HepG2 (cell line): Measurements from ENCODE around the gene RIPOR3. TPM values are rescaled to one million over a fixed set of nuclear protein-coding genes. Genes with fewer than 3 reads are reported as not detected.

ENCODE experiments used
- ARID2 ChIP-seq: sonication (generic); formaldehyde crosslinking; IDR thresholded peaks from 2 replicates; pipeline ENCODE4 v1.8.1; 2022; ENCODE audit warnings: mild to moderate bottlenecking, missing genetic modification reagents, borderline replicate concordance
- BRD4 ChIP-seq: sonication (generic); formaldehyde crosslinking; IDR thresholded peaks from 2 replicates; pipeline ENCODE4 v1.4.0; 2020; ENCODE audit warnings: missing genetic modification reagents
- GTF3A ChIP-seq: sonication (generic); formaldehyde crosslinking; conservative IDR thresholded peaks from 2 replicates; pipeline ENCODE4 v1.4.0; 2020; ENCODE audit warnings: mild to moderate bottlenecking, missing genetic modification reagents
- JUN ChIP-seq: sonication (generic); formaldehyde crosslinking; IDR thresholded peaks from 2 replicates; pipeline ENCODE4 v1.4.0; 2020; ENCODE audit warnings: mild to moderate bottlenecking, missing genetic modification reagents
- KAT2B ChIP-seq: fragments of 150-350 bp; IDR thresholded peaks from 2 replicates; pipeline ENCODE4 v1.6.1; 2014; ENCODE audit warnings: low read depth, low read length, borderline replicate concordance
- KLF9 ChIP-seq: IDR thresholded peaks from 2 replicates; pipeline ENCODE4 v1.6.1; 2016; ENCODE audit warnings: low read depth
- NFE2L1 ChIP-seq: sonication (generic); formaldehyde crosslinking; IDR thresholded peaks from 2 replicates; pipeline ENCODE4 v1.4.0; 2020; ENCODE audit warnings: missing genetic modification reagents, mild to moderate bottlenecking, borderline replicate concordance
- NFE2L2 ChIP-seq: fragments of 150-350 bp; IDR thresholded peaks from 2 replicates; pipeline ENCODE4 v1.6.1; 2014; ENCODE audit warnings: low read length
- POLR2AphosphoS5 ChIP-seq: IDR thresholded peaks from 2 replicates; pipeline ENCODE4 v1.6.1; 2012; ENCODE audit warnings: low read depth, low read length
- RBAK ChIP-seq: sonication (generic); formaldehyde crosslinking; IDR thresholded peaks from 2 replicates; pipeline ENCODE4 v1.5.1; 2020; ENCODE audit warnings: mild to moderate bottlenecking, missing genetic modification reagents
- TARDBP ChIP-seq: sonication (generic); formaldehyde crosslinking; IDR thresholded peaks from 2 replicates; pipeline ENCODE4 v1.8.0; 2022; ENCODE audit warnings: mild to moderate bottlenecking, missing genetic modification reagents
- TEAD2 ChIP-seq: sonication (generic); formaldehyde crosslinking; IDR thresholded peaks from 2 replicates; pipeline ENCODE4 v1.9.0; 2021; ENCODE audit warnings: missing genetic modification reagents
- ZFAT ChIP-seq: sonication (generic); formaldehyde crosslinking; conservative IDR thresholded peaks from 2 replicates; pipeline ENCODE4 v1.8.1; 2023; ENCODE audit warnings: missing genetic modification reagents, inconsistent platforms
- ZMAT3 ChIP-seq: sonication (generic); formaldehyde crosslinking; conservative IDR thresholded peaks from 2 replicates; pipeline ENCODE4 v1.7.0; 2021; ENCODE audit warnings: missing genetic modification reagents
- ZNF33B ChIP-seq: sonication (generic); formaldehyde crosslinking; IDR thresholded peaks from 2 replicates; pipeline ENCODE4 v1.5.1; 2020; ENCODE audit warnings: mild to moderate bottlenecking, missing genetic modification reagents
- ZNF501 ChIP-seq: sonication (generic); formaldehyde crosslinking; IDR thresholded peaks from 2 replicates; pipeline ENCODE4 v1.5.1; 2020; ENCODE audit warnings: mild to moderate bottlenecking, moderate library complexity, missing genetic modification reagents
- ZNF510 ChIP-seq: sonication (generic); formaldehyde crosslinking; IDR thresholded peaks from 2 replicates; pipeline ENCODE4 v1.4.0; 2020; ENCODE audit warnings: low read depth, mild to moderate bottlenecking, missing genetic modification reagents
- ZNF691 ChIP-seq: sonication (generic); formaldehyde crosslinking; IDR thresholded peaks from 2 replicates; pipeline ENCODE4 v1.4.0; 2020; ENCODE audit warnings: missing genetic modification reagents, low read depth, mild to moderate bottlenecking, borderline replicate concordance
- ZNF773 ChIP-seq: sonication (generic); formaldehyde crosslinking; IDR thresholded peaks from 2 replicates; pipeline ENCODE4 v1.4.0; 2020; ENCODE audit warnings: missing genetic modification reagents, borderline replicate concordance
- ZNF776 ChIP-seq: sonication (generic); formaldehyde crosslinking; IDR thresholded peaks from 2 replicates; pipeline ENCODE4 v1.4.0; 2020; ENCODE audit warnings: mild to moderate bottlenecking, missing genetic modification reagents
- polyA plus RNA-seq, 8 experiments: library from polyadenylated mRNA; depleted of rRNA in 3 of 8; stranded (reverse) in 7 of 8; unstranded in 1 of 8; fragments of >200 nt; fragmentation: Illumina TruSeq in 4 of 8; extraction: Trizol in 4 of 8; gene quantifications; 2 replicates each; pipeline versions ENCODE4 v1.2.1 to v1.2.3, GENCODE V29; 2011 to 2016; ENCODE audit warnings: low read depth in 4 of 8, missing spikeins in 1 of 8, mixed read lengths in 1 of 8; ENCODE audit not compliant: insufficient read depth in 1 of 8
- total RNA-seq, 5 experiments: library from RNA; depleted of rRNA; stranded (reverse); fragments of >200 nt; fragmentation: Illumina TruSeq; extraction: Trizol; gene quantifications; 2 replicates each; pipeline ENCODE4 v1.2.3, GENCODE V29; 2016; ENCODE audit warnings: low read depth in 1 of 5
- TF ChIP-seq, protein P1 (sequence below): sonication (generic); formaldehyde crosslinking; conservative IDR thresholded peaks from 2 replicates; pipeline ENCODE4 v1.5.0; 2020; ENCODE audit warnings: missing genetic modification reagents
- TF ChIP-seq, protein P2 (sequence below): IDR thresholded peaks from 2 replicates; pipeline ENCODE4 v1.6.1; 2012; ENCODE audit warnings: low read length, improper control_type of control experiment
- TF ChIP-seq, protein P3 (sequence below): sonication (generic); formaldehyde crosslinking; conservative IDR thresholded peaks from 2 replicates; pipeline ENCODE4 v1.8.0; 2022; ENCODE audit warnings: missing genetic modification reagents

RIPOR3 gene
- total and polyA plus RNA-seq, 2 of the 13 experiments (the other 11 are each of a cell fraction or from before 2014, with no cell fraction given), result 0.18 TPM; not detected in 1

GRCh38 chr20:50645253-50646068 lies 45.9 kb downstream of the RIPOR3 start (continued):
- peak; percentile 99 for TF ChIP-seq ZNF691 (CRISPR knock-in tag)
- peak; percentile 69; the same call in 1 of the 2 replicates for TF ChIP-seq RBAK
- TF ChIP-seq ZNF510 (CRISPR knock-in tag), result 0 out of 2 replicates have a peak, but pooled peaks have one; percentile 66
- peak; percentile 98 for TF ChIP-seq ZNF501 (CRISPR knock-in tag)
- TF ChIP-seq GTF3A (CRISPR knock-in tag), result peak; percentile 96
- TF ChIP-seq JUN (CRISPR knock-in tag), result peak; percentile 99
- TF ChIP-seq, protein P1, sequence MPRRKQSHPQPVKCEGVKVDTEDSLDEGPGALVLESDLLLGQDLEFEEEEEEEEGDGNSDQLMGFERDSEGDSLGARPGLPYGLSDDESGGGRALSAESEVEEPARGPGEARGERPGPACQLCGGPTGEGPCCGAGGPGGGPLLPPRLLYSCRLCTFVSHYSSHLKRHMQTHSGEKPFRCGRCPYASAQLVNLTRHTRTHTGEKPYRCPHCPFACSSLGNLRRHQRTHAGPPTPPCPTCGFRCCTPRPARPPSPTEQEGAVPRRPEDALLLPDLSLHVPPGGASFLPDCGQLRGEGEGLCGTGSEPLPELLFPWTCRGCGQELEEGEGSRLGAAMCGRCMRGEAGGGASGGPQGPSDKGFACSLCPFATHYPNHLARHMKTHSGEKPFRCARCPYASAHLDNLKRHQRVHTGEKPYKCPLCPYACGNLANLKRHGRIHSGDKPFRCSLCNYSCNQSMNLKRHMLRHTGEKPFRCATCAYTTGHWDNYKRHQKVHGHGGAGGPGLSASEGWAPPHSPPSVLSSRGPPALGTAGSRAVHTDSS, result no peak
- TF ChIP-seq ZFAT, result no peak
- TF ChIP-seq POLR2AphosphoS5, result no peak
- no peak; the same call in 1 of the 2 replicates for TF ChIP-seq KLF9 (CRISPR knock-in tag)
- TF ChIP-seq NFE2L2, result peak; percentile 10; the same call in 1 of the 2 replicates
- TF ChIP-seq ZNF33B (CRISPR knock-in tag), result peak; percentile 79; the same call in 1 of the 2 replicates
- no peak for TF ChIP-seq ARID2 (CRISPR knock-in tag)
- no peak for TF ChIP-seq ZNF776
- TF ChIP-seq KAT2B, result no peak; the same call in 1 of the 2 replicates
- TF ChIP-seq ZMAT3, result peak; percentile 90; the same call in 1 of the 2 replicates
- TF ChIP-seq ZNF773, result peak; percentile 42; the same call in 1 of the 2 replicates
- TF ChIP-seq, protein P2, sequence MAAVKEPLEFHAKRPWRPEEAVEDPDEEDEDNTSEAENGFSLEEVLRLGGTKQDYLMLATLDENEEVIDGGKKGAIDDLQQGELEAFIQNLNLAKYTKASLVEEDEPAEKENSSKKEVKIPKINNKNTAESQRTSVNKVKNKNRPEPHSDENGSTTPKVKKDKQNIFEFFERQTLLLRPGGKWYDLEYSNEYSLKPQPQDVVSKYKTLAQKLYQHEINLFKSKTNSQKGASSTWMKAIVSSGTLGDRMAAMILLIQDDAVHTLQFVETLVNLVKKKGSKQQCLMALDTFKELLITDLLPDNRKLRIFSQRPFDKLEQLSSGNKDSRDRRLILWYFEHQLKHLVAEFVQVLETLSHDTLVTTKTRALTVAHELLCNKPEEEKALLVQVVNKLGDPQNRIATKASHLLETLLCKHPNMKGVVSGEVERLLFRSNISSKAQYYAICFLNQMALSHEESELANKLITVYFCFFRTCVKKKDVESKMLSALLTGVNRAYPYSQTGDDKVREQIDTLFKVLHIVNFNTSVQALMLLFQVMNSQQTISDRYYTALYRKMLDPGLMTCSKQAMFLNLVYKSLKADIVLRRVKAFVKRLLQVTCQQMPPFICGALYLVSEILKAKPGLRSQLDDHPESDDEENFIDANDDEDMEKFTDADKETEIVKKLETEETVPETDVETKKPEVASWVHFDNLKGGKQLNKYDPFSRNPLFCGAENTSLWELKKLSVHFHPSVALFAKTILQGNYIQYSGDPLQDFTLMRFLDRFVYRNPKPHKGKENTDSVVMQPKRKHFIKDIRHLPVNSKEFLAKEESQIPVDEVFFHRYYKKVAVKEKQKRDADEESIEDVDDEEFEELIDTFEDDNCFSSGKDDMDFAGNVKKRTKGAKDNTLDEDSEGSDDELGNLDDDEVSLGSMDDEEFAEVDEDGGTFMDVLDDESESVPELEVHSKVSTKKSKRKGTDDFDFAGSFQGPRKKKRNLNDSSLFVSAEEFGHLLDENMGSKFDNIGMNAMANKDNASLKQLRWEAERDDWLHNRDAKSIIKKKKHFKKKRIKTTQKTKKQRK, result no peak
- TF ChIP-seq NFE2L1 (CRISPR knock-in tag), result no peak
- TF ChIP-seq BRD4, result peak; percentile 53; the same call in 1 of the 2 replicates
- TF ChIP-seq, protein P3, sequence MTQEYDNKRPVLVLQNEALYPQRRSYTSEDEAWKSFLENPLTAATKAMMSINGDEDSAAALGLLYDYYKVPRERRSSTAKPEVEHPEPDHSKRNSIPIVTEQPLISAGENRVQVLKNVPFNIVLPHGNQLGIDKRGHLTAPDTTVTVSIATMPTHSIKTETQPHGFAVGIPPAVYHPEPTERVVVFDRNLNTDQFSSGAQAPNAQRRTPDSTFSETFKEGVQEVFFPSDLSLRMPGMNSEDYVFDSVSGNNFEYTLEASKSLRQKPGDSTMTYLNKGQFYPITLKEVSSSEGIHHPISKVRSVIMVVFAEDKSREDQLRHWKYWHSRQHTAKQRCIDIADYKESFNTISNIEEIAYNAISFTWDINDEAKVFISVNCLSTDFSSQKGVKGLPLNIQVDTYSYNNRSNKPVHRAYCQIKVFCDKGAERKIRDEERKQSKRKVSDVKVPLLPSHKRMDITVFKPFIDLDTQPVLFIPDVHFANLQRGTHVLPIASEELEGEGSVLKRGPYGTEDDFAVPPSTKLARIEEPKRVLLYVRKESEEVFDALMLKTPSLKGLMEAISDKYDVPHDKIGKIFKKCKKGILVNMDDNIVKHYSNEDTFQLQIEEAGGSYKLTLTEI (CRISPR knock-in tag), result no peak
- TF ChIP-seq TARDBP (CRISPR knock-in tag), result peak; percentile 98
- TF ChIP-seq TEAD2 (CRISPR knock-in tag), result no peak
